ENCODE data around the gene G6PC3.

DNA sequence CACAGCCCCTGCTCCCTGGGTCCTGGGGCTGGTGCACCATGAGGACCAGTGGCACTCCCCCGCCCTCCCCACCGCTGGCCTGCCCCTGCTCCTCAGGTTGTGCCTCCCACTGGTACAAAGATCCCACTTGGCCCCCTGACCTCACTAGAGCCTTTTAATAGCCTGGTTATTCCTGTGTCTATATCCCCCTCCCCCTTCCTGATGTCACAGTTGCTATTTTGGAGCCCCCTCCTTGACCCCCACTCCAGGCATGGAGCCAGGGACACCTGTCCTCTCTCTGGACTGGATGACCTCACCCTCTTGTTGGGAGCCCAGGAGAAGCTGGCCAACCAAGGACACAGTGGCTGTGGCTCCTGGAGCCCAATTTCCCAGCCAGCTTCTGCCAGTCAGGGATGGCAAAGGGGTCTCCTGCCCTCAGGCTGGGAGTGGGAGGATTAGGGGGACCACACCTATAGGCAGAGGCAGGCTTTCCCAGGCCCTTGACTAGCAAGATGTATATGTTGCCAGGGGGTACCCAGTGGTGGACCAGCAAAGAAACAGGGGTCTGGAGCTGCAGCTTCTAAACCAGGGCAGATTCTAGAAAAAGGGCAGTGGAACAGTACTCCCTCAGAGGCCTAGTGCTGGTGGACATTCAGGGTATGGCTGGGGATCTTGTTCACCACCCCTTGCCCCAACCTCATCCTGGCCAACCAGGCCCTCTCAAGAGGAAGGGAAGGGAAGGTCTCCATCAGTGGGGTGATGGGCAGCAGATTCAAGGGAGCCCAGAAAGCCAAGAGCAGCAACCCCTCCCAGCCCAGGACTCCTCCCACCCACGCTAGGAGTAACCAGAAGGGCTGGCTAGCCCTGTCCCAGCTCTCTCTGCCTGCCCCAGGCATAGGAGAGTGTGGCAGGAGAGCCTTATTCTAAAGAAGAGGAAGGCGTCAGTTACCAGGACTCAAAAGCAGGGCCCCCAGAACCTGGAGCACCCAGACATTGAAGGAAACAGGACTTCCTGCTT, 42.0 kb downstream of the G6PC3 start:
- TF ChIP-seq CTCF (conservative IDR thresholded peaks at IDR 0.05) (no peak), ZFX (IDR thresholded peaks at IDR 0.05) (no peak)

Measured in C4-2B (cell line).